Fibroblast of pulmonary artery (primary cell): ENCODE measurements around the gene CTSE.
"Not testable (repeated sequence)": the region's sequence is repeated elsewhere in the genome, so short reads cannot be mapped to it uniquely, and the experiment has no call there.

Experiments used
- DNase-seq: peaks from one replicate; pipeline ENCODE4 v3.0.0-alpha.2; 2010; ENCODE audit warnings: low read depth
- H3K4me3 ChIP-seq: replicated peaks from 2 replicates; pipeline ENCODE4 v1.5.1; 2011; ENCODE audit warnings: low read depth, mild to moderate bottlenecking, control low read depth, low read length, moderate library complexity
- TF ChIP-seq, protein P1 (sequence below): IDR thresholded peaks from 2 replicates; pipeline ENCODE4 v1.5.1; 2011; ENCODE audit warnings: mild to moderate bottlenecking, control low read depth, low read length, inconsistent platforms; ENCODE audit errors: missing control alignments

CTSE gene

DNA sequence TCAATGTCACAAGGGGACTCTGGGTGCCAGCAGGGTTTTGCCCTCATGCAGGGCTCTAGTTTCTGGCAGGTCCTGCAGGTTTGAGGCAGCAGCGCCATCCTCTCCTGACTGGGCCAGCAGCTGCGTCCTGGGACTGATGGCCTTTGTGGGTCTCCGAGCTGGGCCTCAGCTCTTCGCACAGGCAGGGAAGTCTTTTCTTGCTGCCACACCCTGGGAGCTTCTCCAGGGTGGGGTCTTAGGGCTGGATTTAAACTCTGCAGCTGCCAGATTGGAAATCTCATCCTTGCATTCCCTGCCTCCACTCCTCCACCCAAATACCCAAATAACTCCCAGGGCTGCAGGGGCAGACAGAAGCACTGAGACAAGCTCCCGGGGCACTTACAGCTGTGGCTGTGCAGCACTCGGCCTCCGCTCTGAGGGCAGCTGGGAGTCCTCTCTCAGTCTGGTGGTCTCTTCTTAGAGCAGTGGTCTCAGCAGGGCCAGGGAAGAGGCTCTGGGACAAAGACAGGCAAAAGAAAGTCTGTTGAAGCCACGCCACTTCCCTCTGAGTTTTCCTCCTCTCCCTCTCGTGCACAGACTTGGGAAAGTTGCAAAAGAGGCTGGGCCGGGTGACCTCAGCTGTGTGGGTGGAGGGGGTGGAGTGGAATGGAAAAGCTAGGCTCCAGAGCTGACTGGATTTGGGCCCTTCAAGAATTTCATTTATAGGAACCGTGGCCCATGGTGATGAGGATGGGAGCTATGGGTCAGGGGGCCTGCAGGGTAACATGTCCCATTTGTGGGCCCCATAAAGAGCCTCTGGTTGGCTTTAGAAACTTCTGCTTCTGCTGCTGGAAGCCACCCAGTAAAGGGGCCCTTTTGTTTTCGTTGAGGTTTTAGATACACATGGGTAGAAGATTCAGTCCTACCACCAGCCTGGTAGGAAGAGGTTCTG, 20.6 kb downstream of the CTSE start, which contains the start of gene RAB7B:
Gene RAB7B (minus strand): TSS at position 525 of the 931 bp plus-strand sequence. CDS start 9,260 bp downstream, outside the sequence.
- DNase-seq = peak; percentile 81
- TF ChIP-seq, protein P1, sequence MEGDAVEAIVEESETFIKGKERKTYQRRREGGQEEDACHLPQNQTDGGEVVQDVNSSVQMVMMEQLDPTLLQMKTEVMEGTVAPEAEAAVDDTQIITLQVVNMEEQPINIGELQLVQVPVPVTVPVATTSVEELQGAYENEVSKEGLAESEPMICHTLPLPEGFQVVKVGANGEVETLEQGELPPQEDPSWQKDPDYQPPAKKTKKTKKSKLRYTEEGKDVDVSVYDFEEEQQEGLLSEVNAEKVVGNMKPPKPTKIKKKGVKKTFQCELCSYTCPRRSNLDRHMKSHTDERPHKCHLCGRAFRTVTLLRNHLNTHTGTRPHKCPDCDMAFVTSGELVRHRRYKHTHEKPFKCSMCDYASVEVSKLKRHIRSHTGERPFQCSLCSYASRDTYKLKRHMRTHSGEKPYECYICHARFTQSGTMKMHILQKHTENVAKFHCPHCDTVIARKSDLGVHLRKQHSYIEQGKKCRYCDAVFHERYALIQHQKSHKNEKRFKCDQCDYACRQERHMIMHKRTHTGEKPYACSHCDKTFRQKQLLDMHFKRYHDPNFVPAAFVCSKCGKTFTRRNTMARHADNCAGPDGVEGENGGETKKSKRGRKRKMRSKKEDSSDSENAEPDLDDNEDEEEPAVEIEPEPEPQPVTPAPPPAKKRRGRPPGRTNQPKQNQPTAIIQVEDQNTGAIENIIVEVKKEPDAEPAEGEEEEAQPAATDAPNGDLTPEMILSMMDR = no peak
- peak within 1 kb of the TSS; percentile 38 for H3K4me3 ChIP-seq

- no peak overlapping the region for H3K4me3 ChIP-seq
- TF ChIP-seq, protein P1 = no peak
- no peak for DNase-seq
Measured at GRCh38 chr1:206002160-206002559, 21.5 kb downstream of the CTSE start.

DNA sequence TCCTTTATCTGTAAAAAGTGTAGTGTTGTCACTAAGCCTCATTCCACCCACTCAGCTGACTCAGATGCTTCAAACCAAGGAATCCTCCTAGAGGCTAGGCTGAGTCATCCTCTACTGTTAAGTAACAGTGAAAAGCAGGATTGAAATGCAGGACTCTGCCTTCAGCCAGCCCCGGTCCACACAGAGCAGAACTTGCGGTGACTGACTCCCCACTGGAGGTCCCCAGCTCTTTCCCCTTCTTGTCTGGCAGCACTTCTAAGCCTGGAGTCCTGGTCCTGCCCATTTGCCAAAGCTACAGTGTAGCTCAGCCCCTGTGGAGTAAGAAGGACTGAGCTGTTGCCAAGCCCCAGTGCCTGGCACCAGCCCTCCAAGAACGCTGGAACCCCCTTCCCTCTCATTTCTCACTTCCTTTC, 22.2 kb downstream of the CTSE start:
- TF ChIP-seq, protein P1 = no peak
- DNase-seq = peak; percentile 94
- H3K4me3 ChIP-seq = no peak overlapping the region

- TF ChIP-seq, protein P1 = no peak
- DNase-seq = no peak
- no peak overlapping the region for H3K4me3 ChIP-seq
Measured at GRCh38 chr1:206000641-206001339, 22.9 kb downstream of the CTSE start.

DNA sequence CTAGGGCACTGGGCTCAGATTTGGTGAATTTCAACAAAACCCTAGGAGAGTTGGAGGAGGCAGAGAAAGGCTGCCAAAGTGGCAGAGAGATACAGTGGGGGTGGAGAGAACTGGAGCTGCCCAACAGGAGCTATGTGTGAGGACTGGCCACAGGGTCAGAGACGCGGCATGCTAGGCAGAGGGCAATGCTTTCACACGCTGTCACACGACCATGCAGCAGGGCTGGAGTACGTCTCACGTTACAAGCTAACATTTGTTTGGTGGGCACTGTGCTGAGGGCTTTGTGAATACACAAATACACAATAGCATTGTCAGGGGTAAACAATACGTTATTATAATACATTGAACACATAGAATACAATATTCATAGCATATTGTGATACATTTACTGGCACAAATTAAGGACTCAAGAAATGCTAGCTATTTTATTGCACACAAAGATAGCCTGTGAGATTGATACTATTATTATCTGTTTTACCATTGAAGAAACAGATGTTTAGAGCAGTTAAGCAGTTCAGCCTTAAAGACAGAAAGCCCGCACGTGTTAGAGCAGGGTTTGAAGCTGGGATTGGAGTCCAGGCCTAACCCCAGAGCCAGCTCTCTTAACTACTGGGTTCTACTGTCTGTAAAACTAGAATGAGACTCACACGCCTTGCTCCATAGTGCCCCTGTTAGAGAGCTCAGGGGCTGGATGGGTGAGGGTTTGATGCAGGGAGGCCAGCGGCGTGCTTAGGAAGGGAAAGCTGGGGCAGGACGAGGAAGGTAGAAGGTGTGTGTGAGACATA, 25.0 kb downstream of the CTSE start:
- no peak overlapping the region for H3K4me3 ChIP-seq
- DNase-seq = no peak
- TF ChIP-seq, protein P1 = no peak

DNA sequence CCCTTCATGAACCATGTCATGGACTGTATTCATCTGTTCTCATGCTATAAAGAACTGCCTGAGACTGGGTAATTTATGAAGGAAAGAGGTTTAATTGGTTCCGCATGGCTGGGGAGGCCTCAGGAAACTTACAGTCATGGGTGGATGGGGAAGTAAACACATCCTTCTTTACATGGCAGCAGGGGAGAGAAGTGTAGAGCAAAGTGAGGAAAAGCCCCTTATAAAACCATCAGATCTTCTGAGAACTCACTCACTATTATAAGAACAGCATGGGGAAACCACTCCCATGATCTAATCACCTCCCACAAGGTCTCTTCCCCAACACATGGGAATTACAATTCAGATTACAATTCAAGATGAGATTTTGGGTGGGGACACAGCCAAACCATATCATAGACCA, 27.1 kb downstream of the CTSE start:
- H3K4me3 ChIP-seq, DNase-seq: not testable (repeated sequence)

DNA sequence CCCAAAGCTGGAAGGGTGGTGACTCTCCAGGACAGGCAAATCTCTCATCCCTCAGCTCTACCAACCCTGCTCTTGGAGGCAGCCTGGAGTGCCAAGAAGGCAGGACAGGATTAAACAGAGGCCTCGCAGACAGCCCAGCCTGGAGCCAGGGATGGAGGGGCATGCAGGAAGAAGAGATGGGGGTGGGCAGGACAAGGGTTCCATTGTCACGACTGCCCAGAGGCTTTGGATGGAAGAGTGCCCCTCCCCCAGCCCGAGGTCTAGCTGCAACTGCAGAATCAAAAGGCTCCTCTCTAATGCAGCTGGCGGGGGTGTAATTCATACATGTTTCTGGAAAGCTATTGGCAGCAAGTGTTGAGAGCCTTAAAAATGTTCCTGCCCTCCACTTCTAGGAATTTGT, 29.3 kb downstream of the CTSE start:
- TF ChIP-seq, protein P1 = no peak
- no peak overlapping the region for H3K4me3 ChIP-seq
- DNase-seq = no peak
